Activated CD8-positive, alpha-beta T cell treated with anti-CD3 and anti-CD28 coated beads, Interleukin-2, amount 10 ng/mL, durations not matched to agents 7 days and 5 days (primary cell): Measurements from ENCODE around the gene HIGD1A. TPM values are rescaled to one million over a fixed set of nuclear protein-coding genes. Genes with fewer than 3 reads are reported as not detected.
"Not testable (repeated sequence)": the region's sequence is repeated elsewhere in the genome, so short reads cannot be mapped to it uniquely, and the experiment has no call there.

ENCODE experiments used
- ATAC-seq: fragments of 150-1000 bp; cut with Tn5 transposase; one replicate; pipeline ENCODE4 v1.10.0; 2021; ENCODE audit warnings: moderate library complexity
- CTCF ChIA-PET: fragments of 350-600 bp; sonication (Branson Sonifier 250); formaldehyde crosslinking; loops from one replicate; lab custom pipeline; 2021; ENCODE audit warnings: antibody characterized with exemption; lab: Charles Lee
- POLR2A ChIA-PET: fragments of 350-600 bp; sonication (Branson Sonifier 250); formaldehyde crosslinking; loops from one replicate; lab custom pipeline; 2021; ENCODE audit warnings: antibody characterized with exemption; lab: Charles Lee
- DNase-seq: peaks from one replicate; pipeline ENCODE4 v3.0.0-alpha.2; 2020
- H3K27ac Mint-ChIP-seq: one replicate; pipeline ENCODE4 v1.8.0; 2021; ENCODE audit warnings: mild to moderate bottlenecking, mixed read lengths
- H3K27me3 Mint-ChIP-seq: one replicate; pipeline ENCODE4 v1.8.0; 2021; ENCODE audit warnings: low read depth, mixed read lengths
- H3K36me3 Mint-ChIP-seq: one replicate; pipeline ENCODE4 v1.8.0; 2021; ENCODE audit warnings: low read depth, mixed read lengths
- H3K4me1 Mint-ChIP-seq: one replicate; pipeline ENCODE4 v1.8.0; 2021; ENCODE audit warnings: low read depth, mixed read lengths
- H3K4me3 Mint-ChIP-seq: one replicate; pipeline ENCODE4 v1.8.0; 2021; ENCODE audit warnings: mild to moderate bottlenecking, mixed read lengths
- H3K9me3 Mint-ChIP-seq: one replicate; pipeline ENCODE4 v1.8.0; 2022; ENCODE audit warnings: mixed read lengths; ENCODE audit not compliant: insufficient read depth
- total RNA-seq, 2 experiments: library from RNA; stranded (reverse); gene quantifications; one replicate each; pipeline ENCODE4 v1.2.3, GENCODE V29; 2021

Gene HIGD1A
- total RNA-seq, 2 experiments from 2014 or later: 55.3 to 57.9 TPM

GRCh38 chr3:42827654-42828053, 23.4 kb upstream of the HIGD1A start:
- Mint-ChIP-seq H3K4me1 (peaks cover 20% of the 10 kb centered on the region), H3K4me3 (no peak overlapping the region), H3K27me3 (peaks cover 28% of the 10 kb centered on the region), H3K9me3 (no peaks in the 10 kb centered on the region), H3K27ac (no peak overlapping the region), H3K36me3 (no peaks in the 10 kb centered on the region)
- DNase-seq (no peak), ATAC-seq (no peak)
- ChIA-PET CTCF (interaction anchor here (0.6 kb wide), 1 partner anchor 59 kb away, joined by 3 read pairs; no protein-coding TSS in a partner anchor), POLR2A (no interaction called here)

- no peaks in the 10 kb centered on the region for H3K9me3 Mint-ChIP-seq
- no peak overlapping the region for H3K27ac Mint-ChIP-seq
- no peak for ATAC-seq
- DNase-seq: no peak
- peaks cover 28% of the 10 kb centered on the region for H3K27me3 Mint-ChIP-seq
- CTCF ChIA-PET: no interaction called here
- H3K4me1 Mint-ChIP-seq: peaks cover 20% of the 10 kb centered on the region
- no peak overlapping the region for H3K4me3 Mint-ChIP-seq
- POLR2A ChIA-PET: no interaction called here
- H3K36me3 Mint-ChIP-seq: no peaks in the 10 kb centered on the region
Measured at GRCh38 chr3:42827023-42827422, 22.7 kb upstream of the HIGD1A start.

- no peaks in the 10 kb centered on the region for H3K9me3 Mint-ChIP-seq
- ATAC-seq: no peak
- no peak overlapping the region for H3K27ac Mint-ChIP-seq
- ChIA-PET POLR2A (no interaction called here), CTCF (interaction anchor here (0.7 kb wide), 1 partner anchor 1001 kb away, joined by 4 read pairs; no protein-coding TSS in a partner anchor)
- H3K4me1 Mint-ChIP-seq: peaks cover 13% of the 10 kb centered on the region
- DNase-seq: no peak
- H3K36me3 Mint-ChIP-seq: no peaks in the 10 kb centered on the region
- peaks cover 28% of the 10 kb centered on the region for H3K27me3 Mint-ChIP-seq
- no peak overlapping the region for H3K4me3 Mint-ChIP-seq
Measured at GRCh38 chr3:42826141-42826540, 21.9 kb upstream of the HIGD1A start.

GRCh38 chr3:42823351-42823750, 19.1 kb upstream of the HIGD1A start:
- POLR2A ChIA-PET: no interaction called here
- DNase-seq (no peak), ATAC-seq (no peak)
- Mint-ChIP-seq H3K27ac (no peak overlapping the region), H3K27me3 (peaks cover 30% of the 10 kb centered on the region), H3K4me3 (no peak overlapping the region), H3K9me3 (no peaks in the 10 kb centered on the region), H3K36me3 (no peaks in the 10 kb centered on the region), H3K4me1 (peaks cover 7% of the 10 kb centered on the region)
- CTCF ChIA-PET: interaction anchor here (1.4 kb wide), 1 partner anchor 16 kb away, joined by 3 read pairs; no protein-coding TSS in a partner anchor

GRCh38 chr3:42822828-42823227, 18.5 kb upstream of the HIGD1A start:
- no peaks in the 10 kb centered on the region for H3K9me3 Mint-ChIP-seq
- ChIA-PET POLR2A (no interaction called here), CTCF (interaction anchor here (1.4 kb wide), 1 partner anchor 17 kb away, joined by 3 read pairs; no protein-coding TSS in a partner anchor)
- no peaks in the 10 kb centered on the region for H3K36me3 Mint-ChIP-seq
- ATAC-seq (no peak), DNase-seq (no peak)
- peaks cover 7% of the 10 kb centered on the region for H3K4me1 Mint-ChIP-seq
- H3K27ac Mint-ChIP-seq: no peak overlapping the region
- peaks cover 30% of the 10 kb centered on the region for H3K27me3 Mint-ChIP-seq
- no peak overlapping the region for H3K4me3 Mint-ChIP-seq

GRCh38 chr3:42820746-42821051, 16.4 kb upstream of the HIGD1A start:
- POLR2A ChIA-PET: no interaction called here
- CTCF ChIA-PET: no interaction called here
- DNase-seq: no peak
- Mint-ChIP-seq H3K27me3 (peaks cover 12% of the 10 kb centered on the region), H3K27ac (no peak overlapping the region), H3K4me3 (no peak overlapping the region), H3K36me3 (no peaks in the 10 kb centered on the region), H3K9me3 (no peaks in the 10 kb centered on the region), H3K4me1 (peaks cover 7% of the 10 kb centered on the region)
- ATAC-seq: no peak

GRCh38 chr3:42819351-42819965, 15.2 kb upstream of the HIGD1A start:
- ChIA-PET CTCF (interaction anchor here (0.9 kb wide), 1 partner anchor 62 kb away, joined by 3 read pairs; no protein-coding TSS in a partner anchor), POLR2A (no interaction called here)
- ATAC-seq (no peak), DNase-seq (no peak)
- H3K4me1 Mint-ChIP-seq: peaks cover 7% of the 10 kb centered on the region
- H3K36me3 Mint-ChIP-seq: no peaks in the 10 kb centered on the region
- no peaks in the 10 kb centered on the region for H3K9me3 Mint-ChIP-seq
- no peak overlapping the region for H3K27ac Mint-ChIP-seq
- no peak overlapping the region for H3K4me3 Mint-ChIP-seq
- H3K27me3 Mint-ChIP-seq: peaks cover 12% of the 10 kb centered on the region

GRCh38 chr3:42815826-42816225, 11.5 kb upstream of the HIGD1A start:
- Mint-ChIP-seq H3K36me3 (no peaks in the 10 kb centered on the region), H3K4me3 (no peak overlapping the region), H3K27me3 (peaks cover 15% of the 10 kb centered on the region), H3K4me1 (no peaks in the 10 kb centered on the region), H3K9me3 (no peaks in the 10 kb centered on the region), H3K27ac (no peak overlapping the region)
- DNase-seq (no peak), ATAC-seq (no peak)
- ChIA-PET POLR2A (interaction anchor here (0.5 kb wide), 1 partner anchor 156 kb away, joined by 3 read pairs; no protein-coding TSS in a partner anchor), CTCF (interaction anchor here (0.9 to 2.0 kb wide), 2 partner anchors 16 to 23 kb away, joined by 3 to 7 read pairs; no protein-coding TSS in a partner anchor)

GRCh38 chr3:42814914-42815507, 10.7 kb upstream of the HIGD1A start:
- ChIA-PET CTCF (interaction anchor here (0.9 kb wide), 1 partner anchor 24 kb away, joined by 3 read pairs; no protein-coding TSS in a partner anchor), POLR2A (no interaction called here)
- no peak overlapping the region for H3K4me3 Mint-ChIP-seq
- no peaks in the 10 kb centered on the region for H3K4me1 Mint-ChIP-seq
- peaks cover 15% of the 10 kb centered on the region for H3K27me3 Mint-ChIP-seq
- H3K36me3 Mint-ChIP-seq: no peaks in the 10 kb centered on the region
- H3K9me3 Mint-ChIP-seq: no peaks in the 10 kb centered on the region
- DNase-seq: no peak
- ATAC-seq: no peak
- H3K27ac Mint-ChIP-seq: no peak overlapping the region

GRCh38 chr3:42814246-42814645, 10.0 kb upstream of the HIGD1A start:
- CTCF ChIA-PET: interaction anchor here (1.2 kb wide), 1 partner anchor 25 kb away, joined by 3 read pairs; no protein-coding TSS in a partner anchor

GRCh38 chr3:42811118-42811883, 7.0 kb upstream of the HIGD1A start:
- ATAC-seq, CTCF ChIA-PET, H3K9me3 Mint-ChIP-seq, DNase-seq, H3K36me3 Mint-ChIP-seq, H3K4me3 Mint-ChIP-seq, H3K27ac Mint-ChIP-seq, H3K4me1 Mint-ChIP-seq, POLR2A ChIA-PET: not testable (repeated sequence)
- H3K27me3 Mint-ChIP-seq: peaks cover 24% of the 10 kb centered on the region

More at GRCh38 chr3:42814246-42814645, 10.0 kb upstream of the HIGD1A start:
- Mint-ChIP-seq H3K27ac (no peak overlapping the region), H3K27me3 (peaks cover 10% of the 10 kb centered on the region), H3K4me1 (no peaks in the 10 kb centered on the region), H3K4me3 (no peak overlapping the region), H3K9me3 (no peaks in the 10 kb centered on the region), H3K36me3 (no peaks in the 10 kb centered on the region)
- no peak for ATAC-seq
- POLR2A ChIA-PET: no interaction called here
- no peak for DNase-seq

- DNase-seq, H3K4me1 Mint-ChIP-seq, CTCF ChIA-PET, H3K4me3 Mint-ChIP-seq, H3K36me3 Mint-ChIP-seq, ATAC-seq, H3K9me3 Mint-ChIP-seq, H3K27ac Mint-ChIP-seq, POLR2A ChIA-PET: not testable (repeated sequence)
- peaks cover 27% of the 10 kb centered on the region for H3K27me3 Mint-ChIP-seq
Measured at GRCh38 chr3:42810706-42811105, 6.4 kb upstream of the HIGD1A start.
